Non-pigmented ciliary epithelial cell (primary cell): Measurements from ENCODE around the gene WDR73.

Source experiments
- DNase-seq: peaks from one replicate; pipeline ENCODE4 v3.0.0-alpha.2; 2010; ENCODE audit warnings: low read depth

Gene WDR73

DNA sequence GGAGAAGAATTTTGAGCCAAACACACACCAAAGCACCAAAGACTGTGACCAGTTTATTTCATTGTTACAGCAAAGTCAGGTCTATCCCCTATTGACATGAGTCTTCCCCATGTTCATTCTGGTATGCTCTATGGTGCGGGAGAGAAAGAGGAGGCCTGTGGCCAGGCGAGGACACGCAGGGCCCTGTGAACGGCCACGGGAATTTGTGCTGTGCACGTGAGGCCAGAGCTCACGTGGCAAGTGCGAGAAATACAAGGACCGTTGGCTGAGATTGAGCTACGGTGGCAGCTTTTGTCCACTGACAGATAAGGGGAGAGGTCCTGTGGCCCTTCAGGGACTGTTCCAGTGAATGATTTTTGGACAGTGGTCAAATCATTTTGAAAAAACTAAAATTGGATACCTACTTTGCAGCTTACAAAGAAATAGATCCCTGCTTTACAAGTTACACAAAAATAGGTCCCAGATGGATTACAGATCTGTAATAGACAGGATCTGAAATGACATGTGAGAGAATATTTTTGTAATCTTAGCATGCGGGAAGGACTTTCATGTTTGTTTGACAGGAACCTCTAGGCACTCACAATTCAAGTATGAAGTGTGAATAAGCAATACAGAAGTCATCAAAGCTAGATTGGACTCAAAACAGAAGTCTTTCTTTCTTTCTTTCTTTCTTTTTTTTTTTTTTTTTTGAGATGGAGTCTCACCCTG lies 44.1 kb downstream of the WDR73 start:
- DNase-seq = no peak

DNA sequence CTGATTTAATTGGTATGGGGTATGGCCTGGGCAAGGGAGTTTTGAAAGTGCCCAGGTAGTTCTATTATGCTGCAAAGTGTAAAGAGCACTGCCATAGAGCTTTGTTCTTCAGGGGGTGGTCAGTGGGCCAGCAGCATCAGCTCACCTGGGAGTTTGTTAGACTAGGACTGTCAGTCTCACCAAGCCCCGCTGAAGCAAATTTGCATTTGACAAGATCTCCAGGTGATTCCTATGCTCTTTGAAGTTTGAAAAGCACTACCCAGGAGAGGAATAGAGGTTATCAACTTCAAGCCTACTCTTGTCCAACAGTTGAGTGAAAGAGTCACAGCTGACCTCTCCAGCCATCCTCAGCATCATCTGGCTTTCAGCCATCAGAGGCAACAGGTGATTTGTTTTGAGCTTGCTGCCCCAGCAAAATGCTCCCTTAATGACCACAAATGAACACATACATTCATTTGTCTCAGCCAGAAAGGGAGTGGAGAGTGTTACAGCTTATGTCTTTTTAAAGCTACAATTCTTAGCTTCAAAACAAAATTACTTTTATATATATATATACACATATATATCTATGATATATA lies 45.3 kb downstream of the WDR73 start:
- DNase-seq = no peak

DNA sequence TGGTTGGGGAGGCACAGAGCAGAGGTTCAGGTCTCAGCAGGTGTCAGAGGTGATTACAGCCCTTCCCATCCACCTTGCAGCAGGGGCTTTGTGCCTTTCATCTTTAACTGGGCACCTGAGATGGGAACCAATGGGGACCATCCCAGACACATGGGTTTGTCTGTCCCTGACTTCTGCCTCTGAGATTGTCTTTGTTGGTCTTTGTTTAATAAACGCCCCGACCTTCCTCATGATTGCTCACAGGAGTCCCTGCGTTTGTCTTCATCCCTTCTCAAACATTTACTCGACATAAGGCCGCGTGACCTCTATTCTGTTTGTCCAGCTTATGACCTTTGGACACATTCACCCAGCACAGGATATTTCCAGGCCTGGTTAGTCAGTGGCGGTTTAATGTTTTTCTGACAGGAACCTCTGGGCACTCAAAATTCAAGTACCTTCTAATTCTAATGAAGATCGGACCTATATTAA lies 47.4 kb downstream of the WDR73 start:
- no peak for DNase-seq

DNA sequence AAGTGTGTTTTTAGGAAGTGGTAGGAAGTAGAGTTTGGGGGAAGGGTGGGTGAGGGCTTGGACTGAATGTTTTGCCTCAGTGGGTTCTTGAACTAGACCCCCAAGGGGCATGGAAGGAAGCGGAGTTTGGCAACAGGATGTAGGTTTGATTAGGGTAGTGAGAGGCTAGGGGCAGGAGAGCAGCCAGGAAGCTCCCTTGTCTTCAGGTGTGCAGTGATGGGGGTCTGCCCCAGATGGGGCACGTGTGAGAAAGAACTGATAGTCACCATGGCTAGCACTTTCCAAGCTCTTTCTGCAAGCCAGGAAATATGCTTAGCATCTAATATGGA lies 48.6 kb downstream of the WDR73 start:
- no peak for DNase-seq

DNA sequence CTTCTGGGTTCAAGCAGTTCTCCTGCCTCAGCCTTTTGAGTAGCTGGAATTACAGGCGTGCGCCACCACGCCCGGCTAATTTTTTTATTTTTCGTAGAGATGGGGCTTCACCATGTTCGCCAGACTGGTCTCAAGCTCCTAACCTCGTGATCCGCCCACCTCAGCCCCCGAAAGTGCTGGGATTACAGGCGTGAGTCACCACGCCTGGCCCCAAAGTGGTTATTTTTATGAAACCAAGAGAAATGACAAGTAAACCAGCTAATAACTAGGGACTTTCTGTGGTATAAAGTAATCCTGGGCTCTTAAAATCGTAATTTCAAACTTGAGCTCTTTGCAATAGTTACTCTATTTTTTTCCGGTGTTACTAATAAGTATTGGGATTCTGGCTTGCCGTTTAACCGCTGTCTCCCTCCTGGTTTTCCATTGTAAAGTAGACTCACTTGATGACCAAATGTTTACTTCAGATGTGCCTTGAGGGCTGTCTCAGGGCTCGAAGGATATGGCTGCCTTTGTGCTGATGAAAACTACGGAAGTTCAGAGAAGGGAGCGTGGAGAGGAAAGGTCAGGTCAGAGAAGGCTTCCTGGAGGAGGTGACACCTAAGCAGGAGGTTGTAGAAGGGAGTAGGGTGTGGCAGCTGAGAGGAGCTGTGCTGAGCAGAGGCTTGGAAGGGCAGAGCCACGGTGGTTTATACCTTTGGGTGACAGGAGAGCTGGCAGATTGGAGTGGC lies 49.1 kb downstream of the WDR73 start:
- no peak for DNase-seq

DNA sequence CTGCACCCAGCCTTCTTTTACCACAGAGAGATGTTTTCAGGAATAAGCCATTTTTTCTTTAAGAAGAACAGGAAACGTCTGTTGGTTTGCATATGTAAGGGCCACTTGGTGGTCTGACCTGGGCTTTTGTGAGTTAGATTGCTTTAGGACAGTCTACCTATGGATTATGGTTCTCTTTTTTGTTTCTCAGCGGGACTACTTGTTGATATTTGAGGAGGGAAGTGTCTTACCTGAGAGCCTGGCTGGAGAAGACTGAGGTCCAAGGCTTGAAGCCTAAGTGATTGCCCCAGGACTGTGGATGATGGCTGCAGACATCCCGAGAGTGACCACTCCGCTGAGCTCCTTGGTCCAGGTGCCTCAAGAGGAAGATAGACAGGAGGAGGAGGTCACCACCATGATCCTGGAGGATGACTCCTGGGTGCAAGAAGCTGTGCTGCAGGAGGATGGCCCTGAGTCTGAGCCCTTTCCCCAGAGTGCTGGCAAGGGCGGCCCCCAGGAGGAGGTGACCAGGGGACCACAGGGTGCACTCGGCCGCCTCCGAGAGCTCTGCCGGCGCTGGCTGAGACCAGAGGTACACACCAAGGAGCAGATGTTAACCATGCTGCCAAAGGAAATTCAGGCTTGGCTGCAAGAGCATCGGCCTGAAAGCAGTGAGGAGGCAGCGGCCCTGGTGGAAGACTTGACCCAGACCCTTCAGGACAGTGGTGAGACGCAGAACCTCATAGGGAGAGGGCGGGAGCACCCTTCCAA lies 50.3 kb downstream of the WDR73 start:
- no peak for DNase-seq

DNA sequence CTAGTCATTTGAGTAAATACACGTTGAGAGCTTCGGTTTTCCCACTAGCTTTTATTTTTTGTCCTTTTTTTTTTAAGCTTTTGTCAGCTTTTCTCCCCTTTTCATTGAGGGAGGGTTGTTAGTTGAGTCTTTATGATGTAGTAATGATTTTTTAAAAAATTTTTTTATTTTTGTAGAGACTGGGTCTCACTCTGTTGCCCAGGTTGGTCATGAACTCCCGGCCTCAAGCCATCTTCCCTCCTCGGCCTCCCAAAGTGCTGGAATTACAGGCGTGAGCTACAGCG lies 52.6 kb downstream of the WDR73 start:
- no peak for DNase-seq

DNA sequence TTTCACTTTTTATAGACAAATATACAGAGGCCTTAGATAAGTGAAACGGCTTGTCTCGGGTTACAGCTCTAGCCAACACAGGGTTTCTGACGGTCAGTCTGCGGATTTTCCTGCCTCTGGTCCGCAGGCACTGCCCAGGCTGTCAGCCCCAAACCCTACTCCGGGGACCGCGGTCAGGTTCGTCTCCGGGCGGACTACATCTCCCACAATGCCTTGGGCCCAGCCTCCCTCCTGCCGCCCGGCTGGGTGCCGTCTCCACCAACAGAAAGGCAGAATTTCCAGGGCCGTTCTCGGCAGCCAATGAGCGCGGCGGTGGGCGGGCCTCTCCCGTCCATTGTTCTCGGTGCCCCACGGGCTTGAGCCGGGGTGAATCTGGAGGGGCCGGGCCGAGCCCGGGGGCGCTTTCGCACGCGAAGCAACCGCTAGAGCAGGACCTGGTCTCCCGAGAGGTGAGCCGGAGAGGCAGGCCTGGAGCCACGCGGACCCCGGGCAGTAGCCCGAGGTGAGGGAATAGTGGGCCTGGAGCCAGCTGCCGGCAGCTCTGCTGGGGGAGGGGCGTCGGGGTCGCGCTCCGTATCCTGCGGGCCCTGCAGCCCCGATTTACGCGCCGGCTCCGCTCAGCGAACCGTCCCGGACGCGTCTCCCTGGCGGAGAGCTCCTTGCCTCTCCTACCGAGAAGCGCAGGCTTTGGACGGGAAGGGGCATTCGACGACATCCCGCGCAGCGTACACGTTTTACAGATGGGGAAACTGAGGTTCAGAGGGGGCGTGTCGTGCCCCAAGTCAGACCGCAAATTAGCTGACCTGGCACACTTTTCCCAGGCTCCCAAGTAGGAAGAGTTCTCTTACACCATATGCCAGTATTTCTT lies 53.2 kb downstream of the WDR73 start, which contains the start of gene ZSCAN2:
Gene ZSCAN2 (plus strand): TSS at position 323 of the 868 bp plus-strand sequence. CDS start 2,919 bp downstream, outside the sequence.
- peak; percentile 51 for DNase-seq

DNA sequence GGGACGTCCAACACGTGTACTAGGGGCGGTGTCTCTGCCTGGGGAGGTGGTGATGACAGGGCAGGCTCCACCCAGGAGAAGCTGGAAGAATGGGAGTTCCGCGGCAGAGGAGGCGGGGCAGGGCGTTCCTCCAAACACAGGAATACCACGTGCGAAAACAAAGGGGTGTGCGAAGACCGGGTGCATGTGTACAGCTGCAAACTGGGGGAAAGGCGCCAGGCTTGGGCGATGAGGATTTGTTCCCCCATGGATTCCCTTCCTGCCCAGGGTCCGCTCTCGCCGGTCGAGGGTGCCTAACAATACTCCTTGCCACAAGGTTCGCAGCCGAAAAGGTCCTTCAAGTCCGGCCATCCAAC lies 53.8 kb downstream of the WDR73 start:
- peak; percentile 56 for DNase-seq

DNA sequence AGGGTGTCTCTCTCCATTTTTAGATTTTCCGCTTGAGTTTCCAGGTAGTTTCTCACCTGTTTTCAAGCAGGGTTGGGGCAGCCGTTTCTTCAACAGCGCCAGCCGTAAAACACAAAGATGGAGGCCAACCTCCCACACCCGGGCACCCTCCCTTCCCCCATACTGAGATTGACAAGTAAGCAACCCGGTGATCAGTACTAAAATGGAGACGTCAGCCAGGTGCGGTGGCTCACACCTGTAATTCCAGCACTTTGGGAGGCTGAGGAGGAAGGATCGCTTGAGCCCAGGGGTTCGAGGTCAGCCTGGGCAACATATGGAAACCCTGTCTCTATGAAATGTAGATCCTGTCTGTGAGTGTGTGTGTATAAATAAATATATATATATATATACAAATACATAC lies 54.2 kb downstream of the WDR73 start:
- no peak for DNase-seq

DNA sequence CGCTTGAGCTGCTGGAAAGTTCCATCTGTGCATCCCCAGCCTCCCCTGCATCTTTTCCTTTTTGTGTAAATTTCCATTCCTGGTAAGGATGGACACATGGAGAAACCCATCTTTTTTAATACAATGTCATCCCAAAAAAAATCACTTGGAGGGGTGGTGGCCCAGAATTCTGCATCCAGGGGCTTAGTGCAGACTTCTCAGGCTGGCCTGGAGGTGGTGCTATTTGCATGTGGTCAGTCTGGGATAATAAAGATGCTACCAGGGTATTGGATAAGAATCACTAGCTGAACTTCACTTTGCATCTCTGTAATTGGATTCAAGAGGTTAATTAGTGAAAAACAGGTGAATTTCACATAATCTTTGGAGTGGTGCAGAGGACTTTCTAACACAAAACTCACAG lies 55.1 kb downstream of the WDR73 start:
- no peak for DNase-seq

DNA sequence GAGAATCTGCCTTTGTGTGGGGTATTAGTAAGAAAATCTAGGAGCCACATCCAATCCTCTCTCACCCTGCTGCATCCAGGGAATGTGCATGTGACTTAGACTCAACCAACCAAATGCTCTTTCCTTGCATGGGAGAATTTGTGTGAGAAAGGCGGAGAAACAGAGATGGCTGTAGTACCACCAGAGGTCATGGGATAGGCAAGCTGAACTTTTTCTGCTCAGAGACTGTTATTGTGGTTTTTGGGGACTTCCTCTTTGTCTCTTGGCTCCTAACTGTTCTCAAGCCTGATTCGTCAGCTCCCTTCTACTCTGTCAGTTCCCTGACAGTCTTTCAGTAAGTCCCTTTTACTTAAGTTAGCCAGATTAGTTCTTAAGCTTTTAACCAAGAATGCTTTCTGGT lies 55.8 kb downstream of the WDR73 start:
- no peak for DNase-seq

DNA sequence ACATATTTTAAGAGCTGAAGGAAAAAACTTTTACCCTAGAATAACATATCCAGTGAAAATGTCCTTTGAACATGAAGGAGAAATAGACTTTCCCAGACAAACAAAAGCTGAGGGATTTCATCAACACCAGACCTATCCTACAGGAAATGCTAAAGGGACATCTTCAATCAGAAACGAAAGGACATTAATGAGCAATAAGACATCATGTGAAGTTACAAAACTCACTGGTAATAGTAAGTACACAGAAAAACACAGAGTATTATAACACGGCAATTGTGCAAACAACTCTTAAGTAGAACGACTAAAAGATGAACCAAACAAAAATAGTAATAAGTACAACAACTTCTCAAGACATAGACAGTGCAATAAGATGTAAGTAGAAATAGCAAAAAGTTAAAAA lies 56.8 kb downstream of the WDR73 start:
- no peak for DNase-seq

DNA sequence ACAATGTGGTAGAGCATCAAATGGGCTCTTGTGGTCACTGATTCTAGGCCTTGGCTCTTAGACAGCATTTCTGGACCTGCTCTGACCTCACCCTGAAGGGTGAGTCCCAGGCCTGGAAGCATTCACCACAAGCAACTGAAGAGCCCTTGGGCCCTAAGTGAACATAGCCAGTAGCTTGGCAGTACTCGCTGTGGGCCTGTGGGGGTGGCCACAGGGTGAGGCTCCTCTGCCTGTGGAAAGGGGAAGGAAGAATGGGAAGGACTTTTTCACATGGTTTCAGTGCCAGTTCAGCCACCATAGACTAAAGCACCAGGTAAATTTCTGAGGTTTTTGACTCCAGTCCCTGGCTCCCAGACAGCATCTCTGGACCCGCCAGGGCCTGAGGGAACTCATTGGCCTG lies 58.4 kb downstream of the WDR73 start:
- no peak for DNase-seq

DNA sequence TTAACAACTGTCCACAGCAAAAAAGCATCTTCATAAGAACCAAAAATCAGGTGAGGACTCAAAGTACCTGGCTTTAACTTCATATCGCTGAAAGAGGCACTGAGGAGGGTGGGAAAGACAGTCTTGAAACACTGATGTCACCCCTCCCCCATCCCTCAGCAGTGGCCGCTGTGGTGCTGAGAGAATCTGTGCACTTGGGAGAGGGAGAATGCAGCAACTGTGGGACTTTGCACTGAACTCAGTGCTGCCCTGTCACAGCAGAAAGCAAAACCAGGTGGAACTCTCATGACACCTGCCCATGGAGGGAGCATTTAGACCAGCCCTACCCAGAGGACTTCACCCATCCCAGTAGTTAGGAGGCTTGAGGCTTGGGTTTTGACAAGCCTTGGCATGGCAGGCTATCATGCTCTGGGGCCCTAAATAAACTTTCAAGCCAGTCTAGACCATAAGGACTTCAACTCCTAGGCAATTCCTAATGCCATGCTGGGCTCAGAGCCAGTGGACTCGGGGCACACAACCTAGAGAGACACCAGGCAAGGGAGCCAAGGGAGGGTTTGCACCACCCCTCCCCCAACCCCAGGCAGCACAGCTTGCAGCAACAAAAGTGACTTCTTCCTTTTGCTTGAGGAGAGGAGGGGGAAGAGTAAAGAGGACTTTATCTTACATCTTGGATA lies 59.3 kb downstream of the WDR73 start:
- DNase-seq = no peak

DNA sequence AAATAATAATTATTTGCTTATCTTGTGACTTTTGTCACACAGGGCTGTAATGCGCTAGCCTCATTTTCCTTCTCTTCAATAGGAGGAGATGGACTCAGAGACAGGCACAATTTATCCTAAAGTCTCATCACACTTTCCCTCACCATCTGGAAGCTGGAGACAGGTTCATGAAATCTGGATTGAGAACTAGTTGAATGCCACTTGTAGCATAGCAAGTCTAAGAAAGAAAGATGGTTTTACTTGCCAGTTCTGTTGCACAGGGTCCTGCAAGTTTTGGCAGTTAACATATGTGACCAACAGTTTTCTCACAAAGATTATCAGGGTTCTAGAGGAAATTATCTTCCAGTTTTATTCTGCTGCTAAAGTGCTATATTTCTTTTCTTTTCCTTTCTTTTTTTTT lies 62.3 kb downstream of the WDR73 start:
- no peak for DNase-seq

DNA sequence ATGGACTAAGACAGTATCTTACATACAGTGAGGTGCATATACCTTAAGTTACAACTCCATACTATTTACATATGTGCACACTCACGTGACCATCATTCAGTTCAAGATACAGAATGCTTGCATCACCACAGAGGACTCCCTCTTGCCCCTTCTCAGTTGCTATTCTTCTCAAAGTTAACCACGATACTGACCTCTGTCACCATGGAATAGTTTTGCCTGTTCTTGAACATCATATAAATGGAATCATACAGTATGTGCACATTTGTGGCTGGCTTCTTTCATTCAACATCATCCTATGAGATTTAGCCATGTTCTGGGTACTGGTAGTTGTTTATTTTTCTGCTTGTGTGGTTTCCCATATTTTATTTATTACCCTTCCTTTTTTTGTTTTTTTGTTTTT lies 63.7 kb downstream of the WDR73 start:
- DNase-seq = no peak
